ENCODE results near the gene MBD3L2B. TPM values are rescaled to one million over a fixed set of nuclear protein-coding genes. Genes with fewer than 3 reads are reported as not detected.

MBD3L2B gene
- polyA plus RNA-seq, 1 of the 3 experiments (the other 2 are of a cell fraction) = not detected

DNA sequence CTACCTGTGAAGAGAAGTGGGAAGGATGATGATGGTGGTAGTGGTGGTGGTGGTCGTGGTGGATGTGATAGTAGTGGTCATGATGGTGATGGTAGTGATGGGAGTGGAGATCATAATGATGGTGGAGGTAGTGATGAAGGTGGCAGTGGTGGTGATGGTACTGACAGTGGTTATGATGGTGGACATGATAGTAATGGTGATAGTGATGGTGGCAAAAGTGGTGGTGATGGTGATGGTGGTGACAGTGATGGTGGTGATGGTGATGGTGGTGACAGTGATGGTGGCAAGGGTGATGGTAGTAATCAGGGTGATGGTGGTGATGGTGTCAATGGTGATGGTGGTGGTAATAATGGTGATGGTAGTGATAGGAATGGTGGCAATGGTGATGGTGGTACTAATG is 26.2 kb downstream of the MBD3L2B start:
- H3K9me2 ChIP-seq = no peaks in the 10 kb centered on the region
- no peaks in the 10 kb centered on the region for H3F3A ChIP-seq (replicated peaks; ENCODE audit: insufficient read depth)
- TF ChIP-seq, protein P1, sequence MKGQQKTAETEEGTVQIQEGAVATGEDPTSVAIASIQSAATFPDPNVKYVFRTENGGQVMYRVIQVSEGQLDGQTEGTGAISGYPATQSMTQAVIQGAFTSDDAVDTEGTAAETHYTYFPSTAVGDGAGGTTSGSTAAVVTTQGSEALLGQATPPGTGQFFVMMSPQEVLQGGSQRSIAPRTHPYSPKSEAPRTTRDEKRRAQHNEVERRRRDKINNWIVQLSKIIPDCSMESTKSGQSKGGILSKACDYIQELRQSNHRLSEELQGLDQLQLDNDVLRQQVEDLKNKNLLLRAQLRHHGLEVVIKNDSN (IDR thresholded peaks at IDR 0.05; ENCODE audit: borderline replicate concordance, low read depth) = no peak
- TF ChIP-seq NFIC (IDR thresholded peaks at IDR 0.05; ENCODE audit: borderline replicate concordance) (no peak), RAD21 (IDR thresholded peaks at IDR 0.05; ENCODE audit: low read length) (no peak), SIN3A (IDR thresholded peaks at IDR 0.05; ENCODE audit: borderline replicate concordance, low read depth, low read length) (no peak), JUND (IDR thresholded peaks at IDR 0.05) (no peak), YY1 (IDR thresholded peaks at IDR 0.05; ENCODE audit: low read depth) (no peak), SMC3 (IDR thresholded peaks at IDR 0.05; ENCODE audit: low read depth, low read length) (no peak), TEAD4 (IDR thresholded peaks at IDR 0.05; ENCODE audit: borderline replicate concordance, insufficient read depth) (no peak), NRF1 (IDR thresholded peaks at IDR 0.05; ENCODE audit: low read depth, low read length) (no peak), TCF12 (IDR thresholded peaks at IDR 0.05) (no peak), MEF2A (IDR thresholded peaks at IDR 0.05; ENCODE audit: borderline replicate concordance, low read depth) (no peak), MXI1 (IDR thresholded peaks at IDR 0.05; ENCODE audit: low read depth, low read length) (no peak)
- TF ChIP-seq, protein P2, sequence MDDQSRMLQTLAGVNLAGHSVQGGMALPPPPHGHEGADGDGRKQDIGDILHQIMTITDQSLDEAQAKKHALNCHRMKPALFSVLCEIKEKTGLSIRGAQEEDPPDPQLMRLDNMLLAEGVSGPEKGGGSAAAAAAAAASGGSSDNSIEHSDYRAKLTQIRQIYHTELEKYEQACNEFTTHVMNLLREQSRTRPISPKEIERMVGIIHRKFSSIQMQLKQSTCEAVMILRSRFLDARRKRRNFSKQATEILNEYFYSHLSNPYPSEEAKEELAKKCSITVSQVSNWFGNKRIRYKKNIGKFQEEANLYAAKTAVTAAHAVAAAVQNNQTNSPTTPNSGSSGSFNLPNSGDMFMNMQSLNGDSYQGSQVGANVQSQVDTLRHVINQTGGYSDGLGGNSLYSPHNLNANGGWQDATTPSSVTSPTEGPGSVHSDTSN (IDR thresholded peaks at IDR 0.05) = no peak
- no peak overlapping the region for H2AFZ ChIP-seq (ENCODE audit: low read depth)
- no peaks in the 10 kb centered on the region for H3K79me2 ChIP-seq (ENCODE audit: insufficient read depth)
- H3K27me3 ChIP-seq (ENCODE audit: insufficient read depth) = peaks cover under 1% of the 10 kb centered on the region; the same call in 1 of the 2 replicates
- no peaks in the 10 kb centered on the region for H3K9me3 ChIP-seq
- no peaks in the 10 kb centered on the region for H3K36me3 ChIP-seq (replicated peaks in 1 of 2; ENCODE audit: control insufficient read depth in 1 of 2, insufficient read depth in 2 of 2, low read length in 1 of 2)
- ChIA-PET CTCF (no interaction called here), POLR2A (no interaction called here)
- H4K20me1 ChIP-seq (ENCODE audit: insufficient read depth) = no peaks in the 10 kb centered on the region
- H3K4me2 ChIP-seq = no peak overlapping the region
- no peak overlapping the region for H3K4me3 ChIP-seq (ENCODE audit: low read depth in 2 of 2, low read length in 1 of 2)
- no peak overlapping the region for H3K27ac ChIP-seq (ENCODE audit: low read depth in 2 of 2, low read length in 1 of 2)
- H3K9ac ChIP-seq = no peak overlapping the region
- no peaks in the 10 kb centered on the region for H3K4me1 ChIP-seq (ENCODE audit: control insufficient read depth in 1 of 2, insufficient read depth in 2 of 2, low read depth in 1 of 2, low read length in 1 of 2)
- WGBS (ENCODE audit: low lambda C conversion rate) = 0% methylated on average over 1 of the region's 1 CpG
- no peak for DNase-seq

DNA sequence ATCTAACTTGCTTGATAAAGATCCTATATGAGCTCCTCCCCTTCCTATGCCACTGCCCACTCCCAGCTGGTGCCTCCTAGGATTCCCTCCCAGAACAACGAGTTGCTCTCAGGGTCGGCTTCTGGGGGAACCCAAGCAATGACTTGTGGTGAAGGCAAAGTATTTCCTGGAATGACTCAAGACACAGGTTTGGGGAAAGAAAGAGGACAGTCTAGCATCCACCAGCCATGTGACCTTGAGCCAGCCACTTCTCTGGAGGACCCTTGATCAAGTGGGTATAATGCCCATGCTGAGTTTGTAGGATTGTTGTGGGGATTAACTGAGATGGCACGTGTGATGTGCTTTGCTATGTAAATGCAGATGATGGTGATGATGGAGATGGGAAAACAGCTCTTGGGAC is 33.0 kb downstream of the MBD3L2B start:
- Histone ChIP-seq H2AFZ (ENCODE audit: low read depth) (no peak overlapping the region), H3K36me3 (replicated peaks in 1 of 2; ENCODE audit: control insufficient read depth in 1 of 2, insufficient read depth in 2 of 2, low read length in 1 of 2) (no peaks in the 10 kb centered on the region), H3K27me3 (ENCODE audit: insufficient read depth) (peaks cover 17% of the 10 kb centered on the region; the same call in 1 of the 2 replicates), H3K4me3 (ENCODE audit: low read depth in 2 of 2, low read length in 1 of 2) (no peak overlapping the region), H3F3A (replicated peaks; ENCODE audit: insufficient read depth) (no peaks in the 10 kb centered on the region), H3K4me2 (no peak overlapping the region), H3K9ac (no peak overlapping the region), H3K9me2 (no peaks in the 10 kb centered on the region), H3K4me1 (ENCODE audit: control insufficient read depth in 1 of 2, insufficient read depth in 2 of 2, low read depth in 1 of 2, low read length in 1 of 2) (no peaks in the 10 kb centered on the region), H3K27ac (ENCODE audit: low read depth in 2 of 2, low read length in 1 of 2) (no peak overlapping the region), H4K20me1 (ENCODE audit: insufficient read depth) (no peaks in the 10 kb centered on the region), H3K9me3 (no peaks in the 10 kb centered on the region), H3K79me2 (ENCODE audit: insufficient read depth) (no peaks in the 10 kb centered on the region)
- WGBS (ENCODE audit: low lambda C conversion rate) = 0% methylated on average over 3 of the region's 3 CpGs
- TF ChIP-seq YY1 (IDR thresholded peaks at IDR 0.05; ENCODE audit: low read depth) = no peak
- TF ChIP-seq FOSL2 (IDR thresholded peaks at IDR 0.05; ENCODE audit: borderline replicate concordance, low read depth) = no peak
- no peak for TF ChIP-seq TCF12 (IDR thresholded peaks at IDR 0.05)
- no peak for TF ChIP-seq RAD21 (IDR thresholded peaks at IDR 0.05; ENCODE audit: low read length)
- CTCF ChIA-PET = interaction anchor here (0.8 to 1.1 kb wide), 2 partner anchors 62 to 392 kb away, joined by 3 read pairs; no protein-coding TSS in a partner anchor
- POLR2A ChIA-PET = no interaction called here
- DNase-seq = no peak

Measured in SK-N-SH (cell line).